GM21786 (cell line): ENCODE results near the gene KRTAP10-5.

Experiments used
- ATAC-seq: cut with Tn5 transposase; IDR thresholded peaks from one replicate; pipeline ENCODE4 v1.9.1; 2021; ENCODE audit not compliant: unreplicated experiment

KRTAP10-5 gene

DNA sequence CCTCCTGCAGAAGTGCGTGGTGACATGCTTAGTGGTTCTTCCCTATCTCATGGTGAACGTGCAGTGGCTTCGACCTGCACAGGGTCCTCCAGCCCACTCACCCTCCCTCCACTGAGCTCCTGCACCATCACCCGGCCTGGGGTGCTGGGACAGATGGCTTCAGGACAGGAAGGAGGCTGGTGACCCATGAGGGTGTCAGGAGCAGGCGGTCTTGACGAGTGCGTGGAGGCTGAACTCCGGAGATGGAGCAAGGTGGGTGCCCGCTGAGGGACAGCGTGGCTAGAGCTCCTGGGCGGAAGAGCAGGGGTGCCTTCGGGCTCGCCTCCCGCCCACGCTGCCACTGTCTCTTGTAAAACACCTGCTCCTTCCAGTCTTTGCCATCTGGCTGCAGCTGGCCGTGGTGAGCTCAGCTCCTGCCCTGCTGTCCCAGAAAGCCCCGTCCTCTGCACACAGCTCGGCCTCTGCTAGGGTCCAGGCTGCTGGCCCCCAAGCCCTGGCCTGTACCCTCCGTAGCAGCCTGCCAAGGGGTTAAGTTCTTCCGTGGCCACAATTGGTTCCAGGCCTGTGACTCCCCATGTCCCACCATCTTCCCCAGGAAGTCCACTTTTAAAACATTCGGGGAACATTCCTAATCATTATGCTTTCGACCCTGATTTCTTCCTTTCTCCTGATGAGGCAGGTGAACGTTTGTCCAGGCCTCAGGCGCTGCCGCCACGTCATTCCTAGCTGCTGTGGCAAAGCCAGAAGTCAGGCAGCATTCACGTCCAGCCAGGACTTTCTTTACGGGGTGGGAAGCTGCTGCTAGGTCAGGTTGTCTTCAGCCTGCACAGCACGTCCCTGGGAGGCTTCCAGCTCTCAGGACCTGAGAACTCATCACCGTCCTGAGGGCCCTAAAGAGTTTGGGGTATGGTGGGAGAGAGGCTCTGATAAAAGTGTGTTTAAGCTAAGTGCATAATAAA is 48.5 kb downstream of the KRTAP10-5 start:
- no peak for ATAC-seq

DNA sequence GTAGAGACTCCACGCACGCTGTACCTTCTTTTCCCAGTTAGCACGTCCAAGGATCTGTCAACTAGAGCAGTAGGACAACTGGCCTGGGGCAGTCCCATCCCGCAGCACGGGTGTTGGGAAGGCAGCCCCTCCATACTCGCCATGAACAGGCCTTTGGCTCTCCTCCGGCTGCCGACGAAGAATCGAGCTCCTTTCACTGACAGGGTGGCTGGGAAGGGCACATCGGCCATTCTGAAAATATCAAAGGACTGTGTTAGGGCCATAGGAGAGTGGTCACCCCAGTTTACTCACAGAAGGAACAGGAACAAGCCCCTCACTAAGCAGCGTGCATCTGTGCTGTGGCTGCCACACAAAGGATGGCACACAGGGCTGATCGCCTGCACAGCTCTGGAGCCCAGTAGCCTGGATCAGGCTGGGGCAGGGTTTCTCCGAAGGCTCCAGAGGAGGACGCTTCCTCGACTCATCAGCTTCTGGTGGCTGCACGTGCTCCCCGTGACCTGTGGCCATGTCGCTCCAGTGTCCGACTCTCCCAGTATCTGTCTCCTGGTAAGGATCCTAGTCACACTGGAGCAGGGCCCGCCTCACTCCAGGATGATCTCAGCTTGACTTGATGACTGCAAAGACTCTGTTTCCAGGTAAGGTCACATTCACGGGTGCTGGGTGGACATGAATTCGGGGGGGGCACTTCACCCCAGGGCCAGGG is 49.4 kb downstream of the KRTAP10-5 start:
- ATAC-seq, result no peak

- no peak for ATAC-seq
These were observed 50.0 kb downstream of the KRTAP10-5 start for GRCh38 chr21:44530221-44530902.

DNA sequence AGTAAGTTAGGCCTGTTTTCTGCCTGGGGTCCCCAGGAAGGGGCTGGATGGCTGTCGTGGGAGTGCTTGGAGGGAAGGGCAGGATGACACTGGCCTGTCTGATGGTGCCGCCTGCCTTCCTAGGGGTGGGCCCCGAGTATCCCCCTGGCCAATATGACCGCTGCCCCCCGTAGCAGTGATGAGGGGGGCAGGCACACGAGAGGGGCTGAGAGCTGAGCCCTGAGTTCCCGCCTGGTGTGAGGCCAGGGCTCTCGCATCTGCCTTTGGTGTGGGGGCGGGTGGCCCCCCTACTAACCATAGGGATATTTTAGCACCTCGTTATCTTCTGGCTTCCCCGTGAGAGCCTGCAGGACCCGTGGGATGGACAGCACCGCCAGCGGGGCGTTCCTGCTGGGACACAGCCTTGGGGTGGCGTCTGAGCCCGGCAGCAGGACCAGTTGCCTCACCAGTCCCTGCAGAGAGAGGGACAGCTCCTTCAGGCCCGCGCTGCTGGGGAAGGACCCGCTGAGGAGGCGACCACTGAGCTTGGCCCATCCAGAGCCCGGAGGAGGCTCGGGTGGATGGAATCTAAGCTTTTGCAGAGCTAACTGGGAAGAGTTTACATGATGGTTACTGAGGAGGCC is 50.8 kb downstream of the KRTAP10-5 start:
- no peak for ATAC-seq
